ENCODE results near the gene LDLRAD4. TPM values are rescaled to one million over a fixed set of nuclear protein-coding genes. Genes with fewer than 3 reads are reported as not detected.

Gene LDLRAD4
- total RNA-seq, 1 donor = 0.43 TPM

DNA sequence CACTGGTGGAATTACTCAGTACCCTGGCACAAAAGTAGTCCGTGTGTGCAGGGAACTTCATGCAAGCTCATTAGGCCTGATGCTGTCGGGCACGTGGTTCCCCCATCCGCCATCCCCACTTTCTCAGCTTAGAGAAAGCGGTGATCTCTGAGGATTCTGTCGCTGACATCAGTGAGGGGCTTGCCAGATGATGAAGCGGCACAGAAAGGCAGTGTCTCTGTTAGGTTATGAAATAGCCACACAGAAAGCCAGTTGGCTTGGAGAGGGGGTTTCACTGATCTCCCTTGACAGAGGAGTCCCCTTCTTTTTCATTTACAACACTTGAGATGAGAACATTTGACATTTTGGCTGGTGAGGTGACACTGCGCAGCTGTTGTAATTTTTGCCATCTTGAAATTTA, 328.1 kb downstream of the LDLRAD4 start:
- DNase-seq (ENCODE audit: low read depth) = no peak
- H3K4me3 ChIP-seq (ENCODE audit: low read depth, low read length) = no peak overlapping the region
- TF ChIP-seq CTCF (IDR thresholded peaks at IDR 0.05; ENCODE audit: insufficient read depth, low read depth, low read length) = no peak

GRCh38 chr18:13547347-13547746, 328.8 kb downstream of the LDLRAD4 start:
- TF ChIP-seq CTCF (IDR thresholded peaks at IDR 0.05; ENCODE audit: insufficient read depth, low read depth, low read length) = no peak
- DNase-seq (ENCODE audit: low read depth) = no peak
- H3K4me3 ChIP-seq (ENCODE audit: low read depth, low read length) = no peak overlapping the region

DNA sequence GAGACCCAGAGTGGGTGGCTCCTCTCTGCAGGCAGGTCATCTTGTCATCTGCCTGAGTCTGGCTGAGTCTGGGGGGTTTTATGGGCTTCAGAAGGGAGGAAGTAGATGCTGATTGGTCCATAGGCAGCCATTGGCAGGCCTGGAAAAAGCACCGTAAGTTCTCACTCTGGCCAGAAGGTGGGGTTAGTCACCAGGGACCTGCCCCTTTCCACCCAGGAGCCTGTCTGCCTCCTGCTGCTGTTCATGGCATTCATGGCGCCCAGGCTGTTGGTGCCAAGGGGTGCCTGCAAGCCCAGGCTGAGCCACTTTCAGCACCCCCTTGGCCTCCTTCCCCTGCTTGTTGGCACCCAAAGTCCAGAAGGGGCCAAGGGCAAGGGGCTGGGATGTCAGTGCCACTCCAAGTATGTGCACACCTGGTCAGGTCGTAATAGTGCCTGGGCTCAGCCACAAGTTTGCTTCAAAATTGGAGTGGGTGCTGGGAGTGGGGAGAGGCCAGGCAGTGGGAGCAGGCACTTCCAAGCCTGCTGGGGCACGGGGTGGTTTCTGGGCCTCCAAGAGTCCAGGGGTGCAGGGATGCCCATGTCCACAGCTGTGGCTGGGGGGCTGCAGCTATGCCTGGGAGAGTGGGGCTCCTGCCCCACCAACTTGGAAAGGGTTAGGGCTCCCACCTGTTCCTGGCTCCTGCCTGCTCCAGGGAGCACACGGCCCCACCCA, 329.7 kb downstream of the LDLRAD4 start:
- DNase-seq (ENCODE audit: low read depth) = no peak
- no peak overlapping the region for H3K4me3 ChIP-seq (ENCODE audit: low read depth, low read length)

DNA sequence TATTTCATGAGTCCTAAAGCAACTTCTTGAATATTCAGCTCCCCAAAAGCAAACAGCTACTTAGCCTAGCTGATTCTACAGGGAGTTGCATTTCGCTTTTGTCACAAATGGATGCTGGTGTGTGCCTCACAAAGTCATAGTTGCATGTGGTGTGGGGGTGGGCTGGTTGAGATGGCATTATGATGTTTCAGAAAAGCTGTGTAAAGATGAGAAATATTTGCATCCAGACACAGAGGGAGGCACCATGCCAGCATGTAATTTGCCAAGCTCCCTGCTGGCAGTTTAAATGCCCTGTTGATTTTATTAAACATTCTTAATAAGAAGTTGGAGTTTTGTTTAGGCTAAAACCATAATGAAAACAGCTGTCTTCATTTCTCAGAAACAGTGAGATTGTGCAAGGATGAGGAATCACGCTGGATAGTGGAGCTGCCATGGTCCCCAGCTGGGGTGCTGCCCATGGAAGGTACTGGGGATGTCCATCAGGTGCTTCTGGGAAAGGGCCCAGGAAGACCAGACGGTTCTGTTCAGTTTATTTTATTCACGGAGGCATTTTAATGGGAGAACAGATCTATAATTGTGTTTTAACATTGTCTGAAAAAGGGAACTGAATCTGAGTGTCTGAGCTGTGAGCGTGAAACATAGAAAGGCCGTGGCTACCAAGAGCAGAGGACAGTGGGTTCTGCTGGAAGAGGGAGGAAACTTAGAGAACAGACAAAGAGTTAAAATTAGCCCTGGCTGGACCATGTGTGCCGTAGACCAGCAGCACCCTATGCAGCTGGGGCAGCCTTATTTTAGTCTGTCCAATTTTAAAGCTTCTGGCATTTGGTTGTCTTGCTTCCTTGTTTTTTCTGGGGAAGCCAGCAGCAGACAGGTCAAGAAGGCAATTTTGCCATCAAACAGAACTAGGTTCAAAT, 330.7 kb downstream of the LDLRAD4 start:
- H3K4me3 ChIP-seq (ENCODE audit: low read depth, low read length) = no peak overlapping the region
- DNase-seq (ENCODE audit: low read depth) = no peak
- TF ChIP-seq CTCF (IDR thresholded peaks at IDR 0.05; ENCODE audit: insufficient read depth, low read depth, low read length) = no peak

More for the DNA sequence above, 329.7 kb downstream of the LDLRAD4 start:
- no peak for TF ChIP-seq CTCF (IDR thresholded peaks at IDR 0.05; ENCODE audit: insufficient read depth, low read depth, low read length)

GRCh38 chr18:13549880-13550232, 331.3 kb downstream of the LDLRAD4 start:
- no peak for DNase-seq (ENCODE audit: low read depth)
- TF ChIP-seq CTCF (IDR thresholded peaks at IDR 0.05; ENCODE audit: insufficient read depth, low read depth, low read length) = no peak

GRCh38 chr18:13550418-13551304, 332.1 kb downstream of the LDLRAD4 start:
- H3K4me3 ChIP-seq (ENCODE audit: low read depth, low read length) = no peak overlapping the region
- no peak for TF ChIP-seq CTCF (IDR thresholded peaks at IDR 0.05; ENCODE audit: insufficient read depth, low read depth, low read length)
- no peak for DNase-seq (ENCODE audit: low read depth)

More at GRCh38 chr18:13549880-13550232, 331.3 kb downstream of the LDLRAD4 start:
- no peak overlapping the region for H3K4me3 ChIP-seq (ENCODE audit: low read depth, low read length)

Measured in fibroblast of villous mesenchyme (primary cell).